Lower leg skin (tissue), 3 donors: ENCODE data around the gene POLN.

Experiments
- POLR2A ChIP-seq, 2 donors: fragments of 450-650 bp; IDR thresholded peaks; one replicate each; pipeline ENCODE4 v1.6.1; 2016 to 2017; ENCODE audit warnings: antibody characterized with exemption in 2 of 2, mild to moderate bottlenecking in 1 of 2, moderate library complexity in 1 of 2
- TF ChIP-seq, protein P1 (sequence below), 3 donors: fragments of 450-650 bp; IDR thresholded peaks; one replicate each; pipeline ENCODE4 v1.5.1; 2016; ENCODE audit warnings: antibody characterized with exemption in 3 of 3, mild to moderate bottlenecking in 3 of 3, moderate library complexity in 2 of 3

DNA sequence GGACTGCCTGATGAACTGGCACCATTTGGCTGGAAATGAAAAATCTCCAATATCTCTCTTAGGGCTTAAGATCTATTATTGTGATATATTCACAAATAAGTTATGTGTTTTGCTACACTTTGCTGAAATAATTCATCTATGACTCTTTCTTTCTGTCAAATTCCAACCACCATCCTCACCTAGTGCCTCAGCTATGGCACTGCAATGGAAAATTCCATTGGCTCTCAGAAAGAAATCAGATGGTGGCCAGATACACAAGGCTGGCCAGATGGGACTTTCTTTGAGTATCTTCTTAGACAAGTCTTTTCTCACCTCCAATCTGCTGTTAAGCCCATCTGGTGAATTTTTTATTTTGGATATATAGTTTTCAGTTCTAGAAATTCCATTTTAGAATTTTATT, 154.8 kb downstream of the POLN start:
- TF ChIP-seq, protein P1, sequence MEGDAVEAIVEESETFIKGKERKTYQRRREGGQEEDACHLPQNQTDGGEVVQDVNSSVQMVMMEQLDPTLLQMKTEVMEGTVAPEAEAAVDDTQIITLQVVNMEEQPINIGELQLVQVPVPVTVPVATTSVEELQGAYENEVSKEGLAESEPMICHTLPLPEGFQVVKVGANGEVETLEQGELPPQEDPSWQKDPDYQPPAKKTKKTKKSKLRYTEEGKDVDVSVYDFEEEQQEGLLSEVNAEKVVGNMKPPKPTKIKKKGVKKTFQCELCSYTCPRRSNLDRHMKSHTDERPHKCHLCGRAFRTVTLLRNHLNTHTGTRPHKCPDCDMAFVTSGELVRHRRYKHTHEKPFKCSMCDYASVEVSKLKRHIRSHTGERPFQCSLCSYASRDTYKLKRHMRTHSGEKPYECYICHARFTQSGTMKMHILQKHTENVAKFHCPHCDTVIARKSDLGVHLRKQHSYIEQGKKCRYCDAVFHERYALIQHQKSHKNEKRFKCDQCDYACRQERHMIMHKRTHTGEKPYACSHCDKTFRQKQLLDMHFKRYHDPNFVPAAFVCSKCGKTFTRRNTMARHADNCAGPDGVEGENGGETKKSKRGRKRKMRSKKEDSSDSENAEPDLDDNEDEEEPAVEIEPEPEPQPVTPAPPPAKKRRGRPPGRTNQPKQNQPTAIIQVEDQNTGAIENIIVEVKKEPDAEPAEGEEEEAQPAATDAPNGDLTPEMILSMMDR (IDR thresholded peaks at IDR 0.05) = no peak
- no peak for TF ChIP-seq POLR2A (IDR thresholded peaks at IDR 0.05)
